ENCODE results near the gene RBFOX1. TPM values are rescaled to one million over a fixed set of nuclear protein-coding genes. Genes with fewer than 3 reads are reported as not detected.

Gene RBFOX1
- total RNA-seq, 2 donors from 2014 or later: 1.6 to 2.6 TPM

GRCh38 chr16:7421578-7421977, 88.9 kb downstream of the RBFOX1 start:
- Histone ChIP-seq H3K27ac (no peak overlapping the region), H3K9ac (ENCODE audit: low read depth in 2 of 2, low read length in 2 of 2) (no peak overlapping the region)
- TF ChIP-seq CTCF (IDR thresholded peaks at IDR 0.05): no peak

GRCh38 chr16:7422036-7422888, 89.6 kb downstream of the RBFOX1 start:
- Histone ChIP-seq H3K4me3 (no peak overlapping the region), H3K27ac (no peak overlapping the region), H3K9me3 (no peaks in the 10 kb centered on the region), H3K27me3 (no peaks in the 10 kb centered on the region), H3K4me1 (no peaks in the 10 kb centered on the region), H3K36me3 (no peaks in the 10 kb centered on the region), H3K9ac (ENCODE audit: low read depth in 2 of 2, low read length in 2 of 2) (no peak overlapping the region)
- no peak for TF ChIP-seq CTCF (IDR thresholded peaks at IDR 0.05)
- intact Hi-C loops (cut with DNase I): no loop called here
- no peak for DNase-seq

More at GRCh38 chr16:7421578-7421977, 88.9 kb downstream of the RBFOX1 start:
- Histone ChIP-seq H3K4me3 (no peak overlapping the region), H3K9me3 (no peaks in the 10 kb centered on the region), H3K27me3 (no peaks in the 10 kb centered on the region), H3K36me3 (no peaks in the 10 kb centered on the region), H3K4me1 (no peaks in the 10 kb centered on the region)
- intact Hi-C loops (cut with DNase I): no loop called here
- DNase-seq: no peak

GRCh38 chr16:7423434-7424044, 90.9 kb downstream of the RBFOX1 start:
- no peak for DNase-seq

GRCh38 chr16:7426161-7426560, 93.5 kb downstream of the RBFOX1 start:
- no peak for TF ChIP-seq CTCF (IDR thresholded peaks at IDR 0.05)
- Histone ChIP-seq H3K27me3 (no peaks in the 10 kb centered on the region), H3K36me3 (no peaks in the 10 kb centered on the region), H3K9me3 (no peaks in the 10 kb centered on the region), H3K27ac (no peak overlapping the region), H3K4me3 (no peak overlapping the region), H3K4me1 (no peaks in the 10 kb centered on the region), H3K9ac (ENCODE audit: low read depth in 2 of 2, low read length in 2 of 2) (no peak overlapping the region)
- DNase-seq: no peak
- intact Hi-C loops (cut with DNase I): no loop called here

More at GRCh38 chr16:7423434-7424044, 90.9 kb downstream of the RBFOX1 start:
- no peaks in the 10 kb centered on the region for H3K27me3 ChIP-seq
- no peak for TF ChIP-seq CTCF (IDR thresholded peaks at IDR 0.05)
- H3K27ac ChIP-seq: no peak overlapping the region
- H3K4me1 ChIP-seq: no peaks in the 10 kb centered on the region
- intact Hi-C loops (cut with DNase I): no loop called here
- no peak overlapping the region for H3K4me3 ChIP-seq
- no peaks in the 10 kb centered on the region for H3K9me3 ChIP-seq
- H3K9ac ChIP-seq (ENCODE audit: low read depth in 2 of 2, low read length in 2 of 2): no peak overlapping the region
- H3K36me3 ChIP-seq: no peaks in the 10 kb centered on the region

GRCh38 chr16:7431723-7432122, 99.1 kb downstream of the RBFOX1 start:
- intact Hi-C loops (cut with DNase I): no loop called here
- Histone ChIP-seq H3K27me3 (no peaks in the 10 kb centered on the region), H3K9me3 (no peaks in the 10 kb centered on the region), H3K36me3 (no peaks in the 10 kb centered on the region), H3K27ac (no peak overlapping the region), H3K9ac (ENCODE audit: low read depth in 2 of 2, low read length in 2 of 2) (no peak overlapping the region), H3K4me1 (no peaks in the 10 kb centered on the region), H3K4me3 (no peak overlapping the region)
- TF ChIP-seq CTCF (IDR thresholded peaks at IDR 0.05): no peak
- DNase-seq: no peak

All from colonic mucosa (tissue), 4 donors.